GM10847 (cell line): ENCODE results near the gene POU4F1.

Experiments
- POLR2A ChIP-seq: IDR thresholded peaks from 2 replicates; pipeline ENCODE4 v1.6.1; 2011; ENCODE audit not compliant: insufficient read length; ENCODE audit errors: extremely low read depth

The POU4F1 gene

GRCh38 chr13:78572459-78572858 lies 30.9 kb downstream of the POU4F1 start:
- no peak for TF ChIP-seq POLR2A

GRCh38 chr13:78569029-78569428 lies 34.3 kb downstream of the POU4F1 start:
- no peak for TF ChIP-seq POLR2A

- TF ChIP-seq POLR2A, result no peak
Measured at GRCh38 chr13:78566631-78567030, 36.7 kb downstream of the POU4F1 start.

- no peak for TF ChIP-seq POLR2A
Measured at GRCh38 chr13:78562237-78562889, 41.0 kb downstream of the POU4F1 start.
